GM06990 (cell line): Measurements from ENCODE around the gene EXD3.

Experiments used
- DNase-seq: peaks from one replicate; pipeline ENCODE4 v3.0.0-alpha.2; 2011; ENCODE audit not compliant: insufficient read length; ENCODE audit errors: extremely low read depth
- H3K27me3 ChIP-seq: replicated peaks from 2 replicates; pipeline ENCODE4 v1.6.0; 2011; ENCODE audit warnings: low read length; ENCODE audit not compliant: control insufficient read depth, insufficient read depth
- H3K36me3 ChIP-seq: 2 replicates; pipeline ENCODE4 v1.5.1; 2011; ENCODE audit warnings: low read length; ENCODE audit not compliant: control insufficient read depth, insufficient read depth
- H3K4me3 ChIP-seq: replicated peaks from 2 replicates; pipeline ENCODE4 v1.5.1; 2011; ENCODE audit warnings: low read depth, mild to moderate bottlenecking, control low read depth, low read length
- CTCF ChIP-seq: IDR thresholded peaks from 2 replicates; pipeline ENCODE4 v1.5.1; 2011; ENCODE audit warnings: low read length, control low read depth, mild to moderate bottlenecking, inconsistent platforms; ENCODE audit not compliant: insufficient read depth, poor library complexity, severe bottlenecking

EXD3 gene

GRCh38 chr9:137426018-137426681, 3.2 kb upstream of the EXD3 start:
- H3K4me3 ChIP-seq = no peak overlapping the region
- no peaks in the 10 kb centered on the region; the same call in 1 of the 2 replicates for H3K27me3 ChIP-seq
- H3K36me3 ChIP-seq = no peaks in the 10 kb centered on the region
- no peak for TF ChIP-seq CTCF
- DNase-seq = peak; percentile 8

- H3K36me3 ChIP-seq = no peaks in the 10 kb centered on the region
- peak; percentile 50 for DNase-seq
- TF ChIP-seq CTCF = no peak
- peak overlapping the region; percentile 54 for H3K4me3 ChIP-seq
- no peaks in the 10 kb centered on the region for H3K27me3 ChIP-seq
Observed at GRCh38 chr9:137423514-137424291, 741 bp upstream of the EXD3 start.

- no peak for DNase-seq
- peak overlapping the region; percentile 63 for H3K4me3 ChIP-seq
- no peaks in the 10 kb centered on the region for H3K36me3 ChIP-seq
- no peaks in the 10 kb centered on the region for H3K27me3 ChIP-seq
- no peak for TF ChIP-seq CTCF
Observed at GRCh38 chr9:137421838-137422603, 941 bp downstream of the EXD3 start.

GRCh38 chr9:137417161-137418021, 5.6 kb downstream of the EXD3 start:
- no peak for TF ChIP-seq CTCF
- Histone ChIP-seq H3K4me3 (no peak overlapping the region), H3K27me3 (no peaks in the 10 kb centered on the region), H3K36me3 (no peaks in the 10 kb centered on the region)
- DNase-seq = peak; percentile 68

- no peaks in the 10 kb centered on the region for H3K36me3 ChIP-seq
- no peak for DNase-seq
- no peaks in the 10 kb centered on the region for H3K27me3 ChIP-seq
- H3K4me3 ChIP-seq = no peak overlapping the region
- no peak for TF ChIP-seq CTCF
Observed at GRCh38 chr9:137416563-137417151, 6.3 kb downstream of the EXD3 start.
